HEK293T (cell line): ENCODE results near the gene IL12A.

Experiments
- ARNT ChIP-seq: fragments of 450-650 bp; IDR thresholded peaks from 2 replicates; pipeline ENCODE4 v1.6.1; 2017; ENCODE audit warnings: mild to moderate bottlenecking
- BHLHE40 ChIP-seq: fragments of 450-650 bp; IDR thresholded peaks from 2 replicates; pipeline ENCODE4 v1.6.1; 2016; ENCODE audit warnings: mild to moderate bottlenecking, moderate library complexity, borderline replicate concordance
- FOXA1 ChIP-seq: fragments of 450-650 bp; IDR thresholded peaks from 2 replicates; pipeline ENCODE4 v1.6.1; 2016; ENCODE audit warnings: mild to moderate bottlenecking
- FOXK2 ChIP-seq: fragments of 450-650 bp; IDR thresholded peaks from 2 replicates; pipeline ENCODE4 v1.6.1; 2016; ENCODE audit warnings: mild to moderate bottlenecking
- FOXM1 ChIP-seq: fragments of 450-650 bp; IDR thresholded peaks from 2 replicates; pipeline ENCODE4 v1.6.1; 2017; ENCODE audit warnings: mild to moderate bottlenecking, borderline replicate concordance
- L3MBTL2 ChIP-seq: fragments of 450-650 bp; conservative IDR thresholded peaks from 2 replicates; pipeline ENCODE4 v1.6.1; 2016; ENCODE audit warnings: mild to moderate bottlenecking
- LEF1 ChIP-seq: fragments of 450-650 bp; IDR thresholded peaks from 2 replicates; pipeline ENCODE4 v1.6.1; 2017; ENCODE audit warnings: mild to moderate bottlenecking, borderline replicate concordance
- NFRKB ChIP-seq: fragments of 450-650 bp; IDR thresholded peaks from 2 replicates; pipeline ENCODE4 v1.6.1; 2016; ENCODE audit warnings: mild to moderate bottlenecking, moderate library complexity
- PKNOX1 ChIP-seq: fragments of 450-650 bp; IDR thresholded peaks from 2 replicates; pipeline ENCODE4 v1.6.1; 2016
- SP1 ChIP-seq: fragments of 450-650 bp; IDR thresholded peaks from 2 replicates; pipeline ENCODE4 v1.6.1; 2017
- SUZ12 ChIP-seq: fragments of 450-650 bp; IDR thresholded peaks from 2 replicates; pipeline ENCODE4 v1.6.1; 2016; ENCODE audit warnings: mild to moderate bottlenecking
- TARDBP ChIP-seq: fragments of 450-650 bp; IDR thresholded peaks from 2 replicates; pipeline ENCODE4 v1.6.1; 2016
- ZNF384 ChIP-seq: fragments of 450-650 bp; IDR thresholded peaks from 2 replicates; pipeline ENCODE4 v1.6.1; 2016

GRCh38 chr3:159950156-159950898 lies 38.3 kb upstream of the IL12A start:
- no peak for TF ChIP-seq TARDBP
- no peak for TF ChIP-seq FOXA1
- TF ChIP-seq SP1 = no peak
- TF ChIP-seq SUZ12 = no peak
- no peak for TF ChIP-seq FOXM1
- no peak for TF ChIP-seq NFRKB
- TF ChIP-seq BHLHE40 = no peak
- TF ChIP-seq ZNF384 = no peak
- TF ChIP-seq ARNT = no peak
- TF ChIP-seq L3MBTL2 = no peak
- TF ChIP-seq LEF1 = no peak
- TF ChIP-seq FOXK2 = no peak
- no peak for TF ChIP-seq PKNOX1
